ENCODE data around the gene NECAB2.

Gene NECAB2

GRCh38 chr16:84034516-84034915 is 66.5 kb downstream of the NECAB2 start:
- no peak overlapping the region for H2BK120ac ChIP-seq (ENCODE audit: insufficient read depth, low read length, poor library complexity)
- H3K36me3 ChIP-seq (ENCODE audit: control insufficient read depth in 1 of 2, insufficient read depth in 2 of 2, low read length in 2 of 2), result no peaks in the 10 kb centered on the region
- WGBS (ENCODE audit: extremely low coverage, insufficient coverage, insufficient read length), result no CpG with 5 or more reads among the region's 12 CpGs
- H3K79me1 ChIP-seq (ENCODE audit: low read length), result no peaks in the 10 kb centered on the region
- no peak overlapping the region for H4K91ac ChIP-seq (ENCODE audit: low read depth, low read length)
- no peak overlapping the region for H3K4me3 ChIP-seq (ENCODE audit: low read depth, low read length)
- H3K23ac ChIP-seq (ENCODE audit: low read length), result no peak overlapping the region
- H2AK5ac ChIP-seq (ENCODE audit: low read length), result no peak overlapping the region
- H3K14ac ChIP-seq (ENCODE audit: low read length), result no peak overlapping the region
- H3K9me3 ChIP-seq (ENCODE audit: insufficient read depth, low read depth, low read length), result peaks cover 7% of the 10 kb centered on the region
- no peak overlapping the region for H3K27ac ChIP-seq (ENCODE audit: low read depth, low read length)
- H4K8ac ChIP-seq (ENCODE audit: low read depth, low read length), result no peak overlapping the region
- H3K4me1 ChIP-seq (ENCODE audit: control insufficient read depth in 1 of 2, insufficient read depth in 2 of 2, low read length in 2 of 2), result no peaks in the 10 kb centered on the region
- H3K9ac ChIP-seq (ENCODE audit: low read length), result no peak overlapping the region
- no peak overlapping the region for H2BK5ac ChIP-seq (ENCODE audit: low read depth, low read length, poor library complexity)
- H2BK12ac ChIP-seq (ENCODE audit: low read length), result no peak overlapping the region
- no peaks in the 10 kb centered on the region for H3K27me3 ChIP-seq (ENCODE audit: insufficient read depth, low read length)
- H4K12ac ChIP-seq (ENCODE audit: low read depth, low read length), result no peak overlapping the region
- H3K18ac ChIP-seq (ENCODE audit: low read length), result no peak overlapping the region
- H3K4ac ChIP-seq (ENCODE audit: low read depth, low read length), result no peak overlapping the region
- no peak for DNase-seq
- H3K4me2 ChIP-seq (ENCODE audit: low read length), result no peak overlapping the region
- no peaks in the 10 kb centered on the region for H3K79me2 ChIP-seq (ENCODE audit: control insufficient read depth, insufficient read depth, low read length, poor library complexity)
- no peak overlapping the region for H2AFZ ChIP-seq (ENCODE audit: insufficient read depth, low read length, poor library complexity)

- no CpG with 5 or more reads among the region's 3 CpGs for WGBS (ENCODE audit: extremely low coverage, insufficient coverage, insufficient read length)
- Histone ChIP-seq H3K14ac (ENCODE audit: low read length) (no peak overlapping the region), H3K79me2 (ENCODE audit: control insufficient read depth, insufficient read depth, low read length, poor library complexity) (no peaks in the 10 kb centered on the region), H3K4me1 (ENCODE audit: control insufficient read depth in 1 of 2, insufficient read depth in 2 of 2, low read length in 2 of 2) (no peaks in the 10 kb centered on the region), H2AFZ (ENCODE audit: insufficient read depth, low read length, poor library complexity) (no peak overlapping the region), H3K4ac (ENCODE audit: low read depth, low read length) (no peak overlapping the region), H4K91ac (ENCODE audit: low read depth, low read length) (no peak overlapping the region), H3K79me1 (ENCODE audit: low read length) (no peaks in the 10 kb centered on the region), H3K9me3 (ENCODE audit: insufficient read depth, low read depth, low read length) (peaks cover 7% of the 10 kb centered on the region), H2AK5ac (ENCODE audit: low read length) (no peak overlapping the region), H3K27ac (ENCODE audit: low read depth, low read length) (no peak overlapping the region), H3K23ac (ENCODE audit: low read length) (no peak overlapping the region), H3K36me3 (ENCODE audit: control insufficient read depth in 1 of 2, insufficient read depth in 2 of 2, low read length in 2 of 2) (no peaks in the 10 kb centered on the region), H4K8ac (ENCODE audit: low read depth, low read length) (no peak overlapping the region), H3K18ac (ENCODE audit: low read length) (no peak overlapping the region), H3K9ac (ENCODE audit: low read length) (no peak overlapping the region), H4K12ac (ENCODE audit: low read depth, low read length) (no peak overlapping the region), H2BK5ac (ENCODE audit: low read depth, low read length, poor library complexity) (no peak overlapping the region), H3K27me3 (ENCODE audit: insufficient read depth, low read length) (no peaks in the 10 kb centered on the region), H3K4me3 (ENCODE audit: low read depth, low read length) (no peak overlapping the region), H2BK12ac (ENCODE audit: low read length) (no peak overlapping the region), H2BK120ac (ENCODE audit: insufficient read depth, low read length, poor library complexity) (no peak overlapping the region), H3K4me2 (ENCODE audit: low read length) (no peak overlapping the region)
- no peak for DNase-seq
Observed at GRCh38 chr16:84036131-84036530, 68.1 kb downstream of the NECAB2 start.

GRCh38 chr16:84036982-84037425 is 69.0 kb downstream of the NECAB2 start:
- DNase-seq, result no peak
- no peaks in the 10 kb centered on the region for H3K27me3 ChIP-seq (ENCODE audit: insufficient read depth, low read length)
- no peak overlapping the region for H3K4me2 ChIP-seq (ENCODE audit: low read length)

GRCh38 chr16:84038469-84038868 is 70.4 kb downstream of the NECAB2 start:
- Histone ChIP-seq H3K9me3 (ENCODE audit: insufficient read depth, low read depth, low read length) (peaks cover 7% of the 10 kb centered on the region), H2AK5ac (ENCODE audit: low read length) (no peak overlapping the region), H3K4ac (ENCODE audit: low read depth, low read length) (no peak overlapping the region), H3K9ac (ENCODE audit: low read length) (no peak overlapping the region), H2BK120ac (ENCODE audit: insufficient read depth, low read length, poor library complexity) (no peak overlapping the region), H3K4me2 (ENCODE audit: low read length) (no peak overlapping the region), H2BK5ac (ENCODE audit: low read depth, low read length, poor library complexity) (no peak overlapping the region), H3K4me3 (ENCODE audit: low read depth, low read length) (no peak overlapping the region), H3K79me1 (ENCODE audit: low read length) (no peaks in the 10 kb centered on the region), H2BK12ac (ENCODE audit: low read length) (no peak overlapping the region), H3K18ac (ENCODE audit: low read length) (no peak overlapping the region), H3K36me3 (ENCODE audit: control insufficient read depth in 1 of 2, insufficient read depth in 2 of 2, low read length in 2 of 2) (no peaks in the 10 kb centered on the region), H4K12ac (ENCODE audit: low read depth, low read length) (no peak overlapping the region), H3K14ac (ENCODE audit: low read length) (no peak overlapping the region), H3K27me3 (ENCODE audit: insufficient read depth, low read length) (no peaks in the 10 kb centered on the region), H4K91ac (ENCODE audit: low read depth, low read length) (no peak overlapping the region), H2AFZ (ENCODE audit: insufficient read depth, low read length, poor library complexity) (no peak overlapping the region), H3K27ac (ENCODE audit: low read depth, low read length) (no peak overlapping the region), H3K23ac (ENCODE audit: low read length) (no peak overlapping the region), H4K8ac (ENCODE audit: low read depth, low read length) (no peak overlapping the region), H3K4me1 (ENCODE audit: control insufficient read depth in 1 of 2, insufficient read depth in 2 of 2, low read length in 2 of 2) (no peaks in the 10 kb centered on the region), H3K79me2 (ENCODE audit: control insufficient read depth, insufficient read depth, low read length, poor library complexity) (no peaks in the 10 kb centered on the region)
- no peak for DNase-seq
- no CpG with 5 or more reads among the region's 12 CpGs for WGBS (ENCODE audit: extremely low coverage, insufficient coverage, insufficient read length)

More at GRCh38 chr16:84036982-84037425, 69.0 kb downstream of the NECAB2 start:
- H2AFZ ChIP-seq (ENCODE audit: insufficient read depth, low read length, poor library complexity), result no peak overlapping the region
- no peak overlapping the region for H4K12ac ChIP-seq (ENCODE audit: low read depth, low read length)
- no peaks in the 10 kb centered on the region for H3K79me2 ChIP-seq (ENCODE audit: control insufficient read depth, insufficient read depth, low read length, poor library complexity)
- no peak overlapping the region for H3K4me3 ChIP-seq (ENCODE audit: low read depth, low read length)
- no peaks in the 10 kb centered on the region for H3K36me3 ChIP-seq (ENCODE audit: control insufficient read depth in 1 of 2, insufficient read depth in 2 of 2, low read length in 2 of 2)
- no peak overlapping the region for H3K9ac ChIP-seq (ENCODE audit: low read length)
- no peak overlapping the region for H2AK5ac ChIP-seq (ENCODE audit: low read length)
- no peak overlapping the region for H4K91ac ChIP-seq (ENCODE audit: low read depth, low read length)
- H3K4ac ChIP-seq (ENCODE audit: low read depth, low read length), result no peak overlapping the region
- H3K27ac ChIP-seq (ENCODE audit: low read depth, low read length), result no peak overlapping the region
- no peak overlapping the region for H4K8ac ChIP-seq (ENCODE audit: low read depth, low read length)
- H3K9me3 ChIP-seq (ENCODE audit: insufficient read depth, low read depth, low read length), result peaks cover 7% of the 10 kb centered on the region
- WGBS (ENCODE audit: extremely low coverage, insufficient coverage, insufficient read length), result no CpG with 5 or more reads among the region's 8 CpGs
- no peak overlapping the region for H2BK120ac ChIP-seq (ENCODE audit: insufficient read depth, low read length, poor library complexity)
- H3K14ac ChIP-seq (ENCODE audit: low read length), result no peak overlapping the region
- H3K79me1 ChIP-seq (ENCODE audit: low read length), result no peaks in the 10 kb centered on the region
- no peak overlapping the region for H3K23ac ChIP-seq (ENCODE audit: low read length)
- no peak overlapping the region for H2BK5ac ChIP-seq (ENCODE audit: low read depth, low read length, poor library complexity)
- no peaks in the 10 kb centered on the region for H3K4me1 ChIP-seq (ENCODE audit: control insufficient read depth in 1 of 2, insufficient read depth in 2 of 2, low read length in 2 of 2)
- H3K18ac ChIP-seq (ENCODE audit: low read length), result no peak overlapping the region
- no peak overlapping the region for H2BK12ac ChIP-seq (ENCODE audit: low read length)

All from trophoblast cell (in vitro differentiated cells and primary cell).